ENCODE results near the gene PRAME.

Gene PRAME

DNA sequence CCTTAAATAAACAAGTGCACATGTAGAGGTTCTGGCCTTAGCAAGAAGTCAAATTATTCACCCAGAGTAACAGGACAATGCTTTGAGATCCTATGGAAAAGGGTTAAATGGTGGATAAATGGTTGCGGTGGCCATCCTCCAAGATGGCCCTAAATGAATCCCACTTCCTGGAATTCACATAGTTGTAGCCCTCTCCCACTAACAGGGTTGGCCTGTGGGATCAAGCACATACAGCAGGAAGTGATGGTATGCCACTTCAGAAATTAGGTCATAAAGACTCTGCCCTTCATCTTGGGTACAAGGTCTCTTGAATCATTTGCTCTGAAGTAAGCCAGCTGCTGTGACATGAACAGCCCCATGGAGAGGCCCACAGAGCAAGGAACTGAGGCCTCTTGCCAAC, 52.3 kb downstream of the PRAME start:
- Histone ChIP-seq H3K36me3 (replicated peaks; ENCODE audit: low read depth, low read length) (peaks cover 8% of the 10 kb centered on the region), H3K9me3 (ENCODE audit: insufficient read depth, low read length) (no peaks in the 10 kb centered on the region), H3K4me2 (ENCODE audit: low read length) (no peak overlapping the region), H3K27ac (ENCODE audit: low read length) (no peak overlapping the region), H3K27me3 (ENCODE audit: low read depth, low read length) (no peaks in the 10 kb centered on the region), H3K9ac (ENCODE audit: low read length) (no peak overlapping the region), H2AFZ (ENCODE audit: low read depth, low read length) (no peak overlapping the region), H4K20me1 (ENCODE audit: insufficient read depth, low read length) (no peaks in the 10 kb centered on the region), H3K4me1 (ENCODE audit: low read length) (peaks cover 8% of the 10 kb centered on the region; the same call in 1 of the 2 replicates), H3K79me2 (ENCODE audit: low read length) (peaks cover 8% of the 10 kb centered on the region), H3K4me3 (ENCODE audit: low read length) (no peak overlapping the region)
- TF ChIP-seq EZH2phosphoT487 (IDR thresholded peaks at IDR 0.05; ENCODE audit: low read depth), result no peak
- TF ChIP-seq, protein P1, sequence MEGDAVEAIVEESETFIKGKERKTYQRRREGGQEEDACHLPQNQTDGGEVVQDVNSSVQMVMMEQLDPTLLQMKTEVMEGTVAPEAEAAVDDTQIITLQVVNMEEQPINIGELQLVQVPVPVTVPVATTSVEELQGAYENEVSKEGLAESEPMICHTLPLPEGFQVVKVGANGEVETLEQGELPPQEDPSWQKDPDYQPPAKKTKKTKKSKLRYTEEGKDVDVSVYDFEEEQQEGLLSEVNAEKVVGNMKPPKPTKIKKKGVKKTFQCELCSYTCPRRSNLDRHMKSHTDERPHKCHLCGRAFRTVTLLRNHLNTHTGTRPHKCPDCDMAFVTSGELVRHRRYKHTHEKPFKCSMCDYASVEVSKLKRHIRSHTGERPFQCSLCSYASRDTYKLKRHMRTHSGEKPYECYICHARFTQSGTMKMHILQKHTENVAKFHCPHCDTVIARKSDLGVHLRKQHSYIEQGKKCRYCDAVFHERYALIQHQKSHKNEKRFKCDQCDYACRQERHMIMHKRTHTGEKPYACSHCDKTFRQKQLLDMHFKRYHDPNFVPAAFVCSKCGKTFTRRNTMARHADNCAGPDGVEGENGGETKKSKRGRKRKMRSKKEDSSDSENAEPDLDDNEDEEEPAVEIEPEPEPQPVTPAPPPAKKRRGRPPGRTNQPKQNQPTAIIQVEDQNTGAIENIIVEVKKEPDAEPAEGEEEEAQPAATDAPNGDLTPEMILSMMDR (IDR thresholded peaks at IDR 0.05; ENCODE audit: low read depth, low read length), result no peak

DNA sequence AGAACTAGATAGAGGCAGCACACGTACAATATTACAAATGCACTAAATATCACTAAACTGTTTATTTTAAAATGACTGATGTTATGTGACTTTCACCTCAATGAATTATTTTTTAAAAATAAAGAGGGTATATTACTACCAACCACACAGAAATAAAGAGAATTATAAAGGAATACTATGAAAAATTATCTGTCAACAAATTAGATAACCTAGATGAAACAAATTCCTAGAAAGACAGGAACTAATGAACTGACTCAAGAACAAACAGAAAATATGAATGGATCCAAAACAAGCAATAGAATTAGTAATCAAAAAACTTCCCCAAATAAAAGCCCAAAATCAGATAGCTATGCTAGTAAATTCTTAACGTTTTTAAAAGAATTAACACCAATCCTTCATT, 60.8 kb downstream of the PRAME start:
- no peaks in the 10 kb centered on the region for H4K20me1 ChIP-seq (ENCODE audit: insufficient read depth, low read length)
- H3K36me3 ChIP-seq (replicated peaks; ENCODE audit: low read depth, low read length), result no peaks in the 10 kb centered on the region
- no peaks in the 10 kb centered on the region for H3K4me1 ChIP-seq (ENCODE audit: low read length)
- no peak overlapping the region for H3K27ac ChIP-seq (ENCODE audit: low read length)
- no peak overlapping the region for H3K4me3 ChIP-seq (ENCODE audit: low read length)
- H3K4me2 ChIP-seq (ENCODE audit: low read length), result no peak overlapping the region
- H3K79me2 ChIP-seq (ENCODE audit: low read length), result no peaks in the 10 kb centered on the region
- no peaks in the 10 kb centered on the region for H3K9me3 ChIP-seq (ENCODE audit: insufficient read depth, low read length)
- H3K27me3 ChIP-seq (ENCODE audit: low read depth, low read length), result no peaks in the 10 kb centered on the region
- H3K9ac ChIP-seq (ENCODE audit: low read length), result no peak overlapping the region
- TF ChIP-seq EZH2phosphoT487 (IDR thresholded peaks at IDR 0.05; ENCODE audit: low read depth), result no peak
- TF ChIP-seq, protein P1 (IDR thresholded peaks at IDR 0.05; ENCODE audit: low read depth, low read length), result no peak
- H2AFZ ChIP-seq (ENCODE audit: low read depth, low read length), result no peak overlapping the region
